HG03108 (cell line): ENCODE results near the gene PTPRJ.

Source experiments
- ATAC-seq: cut with Tn5 transposase; IDR thresholded peaks from one replicate; pipeline ENCODE4 v1.9.1; 2021; ENCODE audit warnings: moderate library complexity; ENCODE audit not compliant: unreplicated experiment

The PTPRJ gene

DNA sequence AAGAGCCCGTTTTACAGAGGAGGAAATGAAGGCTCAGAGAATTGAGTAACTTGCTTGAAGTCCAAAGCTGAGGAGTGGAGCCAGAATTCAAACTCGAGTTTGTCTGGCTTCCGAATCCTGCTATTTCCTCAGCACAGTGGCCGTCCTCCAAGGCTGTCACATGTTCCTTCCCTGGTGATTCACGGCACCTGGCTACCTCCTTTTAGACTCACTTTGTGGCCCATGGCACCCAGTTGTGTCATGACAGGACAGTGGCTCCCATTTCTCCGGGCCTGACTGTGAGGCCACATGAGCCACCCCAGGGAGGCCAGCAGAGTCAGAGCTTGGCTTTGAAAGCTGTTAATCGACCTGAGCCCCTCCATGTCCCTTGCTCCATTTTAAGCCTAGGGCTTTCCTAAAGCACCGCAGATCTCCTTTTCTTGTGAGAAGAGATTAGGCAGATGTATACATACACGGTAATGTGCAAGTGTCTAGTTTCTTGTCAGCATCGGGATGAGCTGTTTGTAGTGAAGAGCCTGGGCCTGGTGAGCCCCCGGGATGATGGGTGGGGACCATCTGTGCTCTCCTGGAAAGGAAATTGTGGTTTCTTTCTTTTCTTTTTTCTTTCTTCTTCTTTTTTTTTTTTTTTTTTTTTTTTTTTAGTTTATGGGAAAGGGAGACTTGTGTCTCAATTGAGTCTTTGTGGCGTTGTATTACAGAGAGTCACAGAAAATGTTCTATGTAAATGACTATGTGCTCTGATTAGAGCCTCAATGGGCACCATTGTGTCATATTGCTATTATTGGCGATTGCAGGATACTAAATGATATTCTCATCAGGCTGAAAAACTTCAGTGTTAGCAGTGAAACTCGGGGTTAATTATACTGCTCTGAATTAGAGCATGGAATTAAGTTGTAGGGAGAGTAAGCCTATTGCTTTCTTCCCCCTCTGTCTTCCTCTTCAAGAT is 54.8 kb downstream of the PTPRJ start:
- no peak for ATAC-seq

DNA sequence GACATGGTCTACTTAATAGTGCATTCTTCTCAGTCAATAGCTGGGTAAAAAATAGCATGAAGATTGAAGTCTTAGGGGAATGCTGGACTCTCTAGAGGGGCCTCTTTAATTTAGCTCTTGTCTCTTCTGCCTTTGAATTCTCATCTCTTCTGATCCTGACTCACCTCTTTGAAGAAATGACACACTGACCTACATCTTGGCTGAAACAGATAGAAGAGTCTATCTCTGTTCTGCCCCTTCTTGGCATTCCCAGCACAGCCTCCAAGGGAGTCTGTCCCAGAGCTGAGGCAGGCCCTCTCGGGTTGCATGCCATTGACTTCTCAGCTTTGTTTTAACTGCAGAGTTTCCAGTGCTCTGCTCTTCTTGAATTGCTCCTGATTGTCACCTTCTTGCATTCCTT is 55.7 kb downstream of the PTPRJ start:
- no peak for ATAC-seq

DNA sequence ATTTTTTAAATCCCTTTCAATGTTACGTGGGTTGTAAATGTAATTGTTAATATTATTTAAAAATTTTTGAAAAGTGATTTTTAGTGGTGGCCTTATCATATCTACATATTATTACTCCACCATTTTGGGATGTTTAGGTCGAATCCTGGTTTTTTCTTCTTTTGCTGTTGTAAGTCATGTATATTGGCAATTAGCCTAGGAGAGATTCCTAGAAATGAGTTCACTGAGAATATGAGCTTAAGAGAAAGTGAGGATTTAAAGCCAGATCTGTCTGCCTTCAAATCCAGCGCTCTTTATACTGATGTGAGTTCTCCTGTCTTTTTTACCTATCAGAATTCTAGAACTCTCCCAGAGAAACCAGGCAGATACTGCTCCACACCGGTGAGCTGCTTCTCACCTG is 56.1 kb downstream of the PTPRJ start:
- ATAC-seq: no peak

DNA sequence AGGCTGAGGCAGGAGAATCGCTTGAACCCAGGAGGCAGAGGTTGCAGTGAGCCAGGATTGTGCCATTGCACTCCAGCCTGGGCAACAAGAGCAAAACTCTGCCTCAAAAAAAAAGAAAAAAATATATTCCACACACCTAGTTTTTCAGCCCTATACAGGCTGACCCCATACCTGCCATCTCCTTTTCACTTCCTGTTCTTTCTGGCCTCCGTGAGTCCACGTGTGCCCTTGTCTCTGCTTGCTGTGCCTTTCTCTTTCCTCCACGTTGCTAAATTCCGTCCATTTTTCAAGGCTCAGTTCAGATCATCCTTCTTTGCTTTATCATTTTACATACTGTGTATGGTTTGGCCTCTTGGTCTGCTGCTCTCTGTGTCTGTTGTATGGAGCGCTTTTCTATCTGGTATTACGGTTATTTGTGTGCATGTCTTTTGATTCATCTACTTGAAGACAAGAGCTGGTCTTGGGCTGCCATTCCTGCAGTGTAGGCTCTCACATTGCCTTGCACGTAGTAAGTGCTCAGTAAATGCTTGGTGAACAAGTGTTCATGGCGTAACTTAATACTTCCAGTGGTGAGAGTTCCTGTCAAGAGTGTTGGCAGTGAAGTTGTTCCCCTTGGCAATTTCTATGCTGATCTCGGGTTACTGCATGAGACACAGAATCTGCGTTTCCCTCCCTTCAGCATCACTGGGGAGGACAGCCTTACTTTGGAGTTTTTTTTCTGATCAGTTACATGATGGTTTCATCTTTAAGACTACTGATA is 57.5 kb downstream of the PTPRJ start:
- no peak for ATAC-seq

DNA sequence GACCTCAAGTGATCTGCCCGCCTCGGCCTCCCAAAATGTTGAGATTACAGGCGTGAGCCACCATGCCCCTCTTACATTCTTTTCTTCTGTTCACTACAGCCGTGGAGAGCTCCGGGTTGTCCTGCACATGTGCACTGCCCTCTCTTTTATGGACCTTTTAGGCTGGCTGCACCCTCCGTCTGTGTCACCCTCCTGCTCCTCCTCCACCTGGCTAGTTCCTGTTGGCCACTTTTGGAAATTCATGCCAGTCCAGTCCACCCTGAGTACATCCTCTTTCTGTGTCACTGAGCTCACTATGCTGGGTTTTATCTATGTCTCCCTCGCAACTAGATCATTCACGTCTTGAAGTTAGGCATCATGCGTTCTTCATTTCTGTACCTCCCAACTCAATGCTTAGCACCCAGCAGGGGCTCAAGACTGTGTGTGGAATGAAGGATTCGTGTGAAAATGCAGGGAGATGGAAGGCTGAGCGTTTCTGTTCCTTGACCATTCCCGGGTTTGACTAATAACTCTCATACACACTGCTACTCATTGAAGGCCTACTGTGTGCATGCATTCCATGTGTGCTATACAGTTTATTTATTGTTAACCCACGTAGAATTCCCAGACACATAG is 60.6 kb downstream of the PTPRJ start:
- no peak for ATAC-seq

DNA sequence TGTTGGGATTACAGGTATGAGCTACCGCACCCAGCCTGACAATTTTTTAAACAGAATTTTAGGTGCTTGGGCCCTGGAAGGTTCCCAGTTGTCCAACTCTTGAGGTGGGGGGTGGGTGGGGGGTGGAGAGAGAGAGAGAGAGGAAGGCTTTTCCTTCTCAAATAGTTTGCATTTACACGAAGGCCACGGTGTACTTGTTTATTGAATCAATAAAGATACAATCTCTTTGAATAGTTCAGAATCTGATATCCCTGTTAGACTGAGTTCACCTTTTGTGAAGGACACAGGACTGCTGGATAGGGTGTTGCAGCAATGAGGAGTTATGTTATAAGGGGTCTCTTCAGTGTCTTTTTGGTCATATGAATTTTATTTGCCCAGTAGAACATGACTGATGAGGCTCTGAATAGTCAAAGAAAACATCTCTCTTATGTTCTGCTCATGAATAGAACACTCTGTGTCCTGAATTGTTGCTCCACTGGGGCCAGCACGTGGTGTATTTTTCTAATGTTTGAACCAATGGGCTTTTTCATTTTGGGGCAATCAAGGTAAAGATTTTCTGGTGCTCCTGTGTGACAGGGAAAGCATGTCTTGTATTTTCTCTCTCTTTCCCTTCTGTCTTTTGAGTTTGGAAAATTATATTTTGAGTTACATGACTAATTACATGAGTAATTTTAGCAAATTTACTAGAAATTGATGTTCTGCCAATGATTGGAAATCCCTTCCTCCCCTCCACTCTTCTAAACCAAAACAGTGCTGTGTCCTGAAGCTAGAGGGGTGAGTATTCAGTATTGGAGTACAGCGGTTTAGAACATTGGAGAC is 61.7 kb downstream of the PTPRJ start:
- no peak for ATAC-seq

DNA sequence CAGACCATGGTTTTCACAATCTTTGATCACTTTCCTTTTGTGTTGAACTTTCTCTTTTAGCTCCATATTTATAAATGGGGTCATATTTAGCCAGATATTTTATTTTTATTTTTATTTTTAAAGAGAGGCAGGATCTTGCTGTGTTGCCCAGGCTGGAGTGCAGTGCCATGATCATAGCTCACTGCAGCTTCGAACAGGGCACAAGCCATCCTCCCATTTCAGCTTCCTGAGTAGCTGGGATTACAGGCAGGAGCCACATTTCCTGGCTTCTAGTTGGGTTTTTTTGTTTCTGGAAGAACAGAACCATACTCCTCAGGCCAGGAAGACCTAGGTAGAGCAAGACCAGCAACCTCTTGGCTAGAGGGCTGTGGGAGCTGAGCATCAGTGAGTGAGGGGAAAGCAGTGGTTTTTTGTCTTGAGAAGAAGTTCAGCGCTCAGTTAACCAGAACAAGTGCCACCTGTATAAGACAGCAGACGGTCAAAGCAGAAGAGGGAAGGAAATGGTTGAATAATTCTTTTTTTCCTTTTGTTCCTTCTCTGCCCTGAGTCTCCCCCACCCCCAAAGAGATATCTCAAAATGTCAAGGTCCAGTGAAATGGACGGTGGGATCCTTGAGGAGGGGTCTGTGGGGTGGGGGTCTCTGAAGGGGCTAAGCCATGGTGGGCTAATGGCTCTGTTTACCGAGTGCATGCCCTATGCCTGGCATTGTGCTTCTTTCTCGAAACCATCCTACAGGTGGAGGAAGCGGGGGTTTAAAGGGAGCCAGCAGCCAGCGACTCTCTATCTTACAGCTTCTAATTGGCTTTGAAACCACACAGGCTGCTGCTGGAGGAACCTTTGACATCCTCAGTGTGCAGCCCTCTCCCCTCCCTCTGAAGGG is 63.0 kb downstream of the PTPRJ start:
- ATAC-seq: no peak

DNA sequence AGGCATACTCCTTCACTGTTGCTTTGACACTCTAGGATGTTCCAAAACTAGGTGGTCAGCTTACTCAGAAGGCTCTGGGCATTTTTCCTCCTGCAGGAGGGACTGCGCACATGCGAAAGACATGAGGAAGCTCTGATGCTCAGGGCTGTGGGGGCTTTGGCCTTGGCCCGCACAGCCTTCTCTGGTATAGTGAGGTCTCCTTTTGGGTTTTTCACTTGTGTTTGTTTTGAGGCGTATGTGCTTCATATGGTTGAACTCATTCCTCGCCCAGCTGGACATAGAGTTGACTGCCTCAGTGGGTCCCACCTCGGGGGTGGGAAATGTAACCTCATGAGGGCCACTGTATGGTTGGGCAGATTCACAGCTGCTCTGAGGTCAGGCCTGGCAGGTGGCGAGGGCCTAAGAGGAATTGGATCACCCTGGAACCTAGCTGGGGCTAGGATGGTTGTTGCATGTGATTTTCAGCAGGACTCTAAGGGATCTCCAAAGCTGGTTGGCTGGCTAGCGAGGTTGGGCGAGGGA is 63.7 kb downstream of the PTPRJ start:
- no peak for ATAC-seq

DNA sequence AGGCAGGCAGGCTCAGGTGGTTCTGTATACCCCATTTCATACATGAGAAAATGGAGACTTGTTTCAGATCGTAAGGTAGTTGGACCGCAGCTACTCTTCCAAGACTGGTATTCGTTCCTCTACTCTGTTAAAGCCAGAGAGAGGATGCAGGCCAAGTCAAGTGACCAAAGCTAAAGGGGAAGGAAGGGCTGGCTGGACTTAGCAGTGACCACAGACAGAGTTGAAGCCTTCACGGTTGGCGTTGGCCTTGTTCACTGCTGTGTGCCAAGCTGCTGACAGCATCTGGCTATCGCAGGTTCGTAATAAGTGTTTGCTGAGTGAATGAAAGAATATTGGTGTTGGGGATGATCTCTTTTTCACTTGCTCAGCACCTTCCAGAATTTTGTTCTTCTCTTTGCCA is 64.2 kb downstream of the PTPRJ start:
- ATAC-seq: no peak

DNA sequence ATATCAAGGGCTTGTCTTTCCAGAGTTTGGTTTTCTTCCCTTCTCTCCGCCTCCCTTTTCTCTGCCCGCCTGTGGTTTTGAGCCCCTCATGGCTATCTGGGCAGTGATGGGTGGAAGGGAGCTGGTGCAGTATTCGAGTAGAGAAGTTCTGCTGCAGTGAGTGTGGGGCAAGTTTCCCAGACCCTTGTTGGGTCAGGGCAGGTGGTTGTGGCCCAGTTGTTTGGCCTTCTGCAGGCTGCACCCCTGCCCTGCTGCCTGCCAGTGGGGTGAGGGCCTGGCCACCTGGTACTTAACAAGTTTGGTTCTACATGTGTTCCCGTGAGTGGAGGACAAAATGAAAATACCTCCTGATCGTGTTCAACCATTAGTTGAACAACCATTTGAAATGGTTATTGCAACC is 65.2 kb downstream of the PTPRJ start:
- no peak for ATAC-seq

DNA sequence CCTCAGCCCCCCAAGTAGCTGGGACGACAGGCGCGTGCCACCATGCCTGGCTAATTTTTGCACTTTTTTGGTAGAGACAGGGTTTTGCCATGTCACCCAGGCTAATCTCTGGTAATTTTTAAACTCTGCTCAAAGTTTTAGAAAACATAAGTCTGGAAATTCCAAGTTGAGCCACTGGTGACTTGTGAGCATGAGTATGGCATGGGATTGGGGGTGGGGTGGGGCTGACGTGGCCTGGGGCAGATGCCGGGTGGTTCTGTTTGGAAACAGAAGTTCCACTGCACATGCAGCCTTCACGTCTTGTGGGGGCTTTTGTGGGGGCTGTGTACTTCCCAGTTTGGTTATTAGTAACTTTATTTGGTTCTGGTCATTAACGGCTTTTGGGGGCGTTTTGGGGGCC is 67.3 kb downstream of the PTPRJ start:
- ATAC-seq: no peak

DNA sequence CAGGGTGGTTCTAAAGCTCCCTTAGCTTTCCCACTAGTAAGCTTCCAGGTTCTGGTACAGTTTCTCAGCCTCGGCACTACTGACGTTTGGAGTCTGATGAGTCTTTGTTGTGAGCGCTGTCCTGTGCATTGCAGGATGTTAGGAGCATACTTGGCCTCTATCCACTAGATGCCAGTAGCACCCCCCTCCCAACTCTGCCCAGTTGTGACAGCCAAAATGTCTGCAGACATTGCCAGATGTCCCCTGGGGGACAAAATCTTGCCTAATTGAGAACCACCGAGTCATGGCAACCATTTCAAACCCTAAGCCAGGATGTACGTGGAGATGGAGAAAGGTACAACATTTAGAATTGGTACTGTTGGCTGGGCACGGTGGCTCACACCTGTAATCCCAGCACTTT is 68.7 kb downstream of the PTPRJ start:
- ATAC-seq: no peak

DNA sequence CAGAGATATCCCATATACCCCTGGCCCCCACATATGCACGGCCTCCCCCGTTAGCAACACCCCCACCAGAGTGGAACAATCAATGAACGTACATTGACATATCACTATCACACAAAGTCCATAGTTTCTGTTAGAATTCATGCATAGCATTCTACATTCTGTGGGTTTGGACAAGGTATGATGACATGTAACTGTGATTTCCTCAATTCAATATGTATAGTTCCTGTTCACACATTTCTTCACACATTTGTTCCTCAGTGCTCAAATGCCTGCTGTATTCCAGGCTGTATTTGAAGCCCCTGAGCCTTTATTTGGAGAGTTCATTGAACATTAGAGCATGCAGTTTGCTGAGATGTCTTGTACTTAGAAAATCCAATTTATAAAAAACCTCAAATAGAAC is 69.9 kb downstream of the PTPRJ start:
- no peak for ATAC-seq

DNA sequence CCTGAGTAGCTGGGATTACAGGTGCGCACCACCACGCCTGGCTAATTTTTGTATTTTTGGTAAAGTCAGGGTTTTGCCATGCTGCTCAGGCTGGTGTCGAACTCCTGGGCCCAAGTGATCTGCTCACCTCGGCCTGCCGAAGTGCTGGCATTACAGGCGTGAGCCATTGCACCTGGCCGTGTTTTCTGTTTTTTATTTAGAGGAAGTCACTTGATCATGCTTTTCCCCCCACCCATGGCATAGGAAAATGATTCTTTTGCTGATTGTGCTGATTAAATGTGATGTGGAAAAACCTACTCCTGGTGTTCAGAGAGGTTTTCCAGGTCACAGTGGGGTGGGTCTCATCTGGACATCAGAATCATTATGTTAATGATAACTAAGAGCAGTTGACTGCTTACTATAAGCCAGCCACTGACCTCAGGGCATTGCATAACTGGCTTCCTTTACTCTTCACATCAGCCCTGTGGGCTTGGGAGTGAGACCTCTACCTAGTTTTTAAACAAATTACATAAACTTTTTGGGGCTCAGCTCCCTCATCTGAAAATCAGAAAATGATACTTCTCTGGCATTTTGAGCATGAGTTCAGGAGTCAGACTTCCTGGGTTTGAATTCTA is 71.0 kb downstream of the PTPRJ start:
- no peak for ATAC-seq

DNA sequence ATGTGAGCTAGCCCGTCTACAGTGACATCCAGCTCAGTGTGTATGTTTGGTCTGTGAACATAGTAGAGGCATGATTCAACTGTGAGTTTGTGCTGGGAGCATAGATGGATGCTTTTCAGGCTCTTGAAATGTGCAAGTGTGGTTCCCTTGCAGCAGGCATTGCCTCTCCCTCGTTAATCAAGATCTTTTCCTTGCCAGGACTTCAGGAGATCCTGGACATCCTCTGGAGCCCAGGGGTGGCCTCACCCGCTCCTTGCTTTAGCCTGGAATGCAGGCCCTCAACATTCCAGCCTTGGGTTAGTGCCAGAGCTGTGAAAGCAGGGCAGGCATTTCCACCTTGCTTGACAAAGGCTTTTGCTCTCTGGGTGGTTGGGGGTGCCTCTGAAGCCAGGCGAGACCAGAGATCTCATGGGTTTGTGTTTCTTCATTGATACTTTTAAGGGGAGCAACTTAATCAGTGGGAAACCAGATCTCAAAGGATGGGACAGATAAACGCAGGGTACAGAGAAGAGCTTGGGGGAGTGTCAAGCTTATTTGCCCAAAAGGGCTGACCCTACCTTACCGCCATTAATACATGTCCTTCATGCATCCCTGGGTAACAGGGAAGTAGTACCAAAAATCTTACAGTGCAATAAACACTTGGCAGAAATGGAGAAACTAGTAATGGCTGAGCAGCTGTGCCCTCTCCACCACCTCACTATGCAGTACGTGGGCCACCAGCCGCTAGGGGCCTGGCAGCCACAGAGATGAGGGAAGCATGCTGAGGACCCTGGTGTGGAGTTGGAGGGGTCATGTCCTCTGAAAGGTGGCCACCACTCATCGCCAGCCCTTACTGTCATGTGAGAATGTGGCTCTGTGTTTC is 72.1 kb downstream of the PTPRJ start:
- ATAC-seq: no peak

DNA sequence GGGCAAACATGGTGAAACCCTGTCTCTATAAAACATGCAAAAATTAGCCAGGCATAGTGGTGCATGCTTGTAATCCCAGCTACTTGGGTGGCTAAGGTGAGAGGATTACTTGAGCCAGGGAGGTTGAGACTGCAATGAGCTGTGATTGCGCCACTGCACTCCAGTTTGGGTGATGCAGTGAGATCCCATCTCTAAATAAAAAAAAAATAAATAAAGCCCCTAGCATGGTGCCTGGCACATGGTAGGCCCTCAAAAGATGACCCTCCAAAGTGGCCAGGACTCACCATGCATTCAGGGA is 74.6 kb downstream of the PTPRJ start:
- no peak for ATAC-seq

DNA sequence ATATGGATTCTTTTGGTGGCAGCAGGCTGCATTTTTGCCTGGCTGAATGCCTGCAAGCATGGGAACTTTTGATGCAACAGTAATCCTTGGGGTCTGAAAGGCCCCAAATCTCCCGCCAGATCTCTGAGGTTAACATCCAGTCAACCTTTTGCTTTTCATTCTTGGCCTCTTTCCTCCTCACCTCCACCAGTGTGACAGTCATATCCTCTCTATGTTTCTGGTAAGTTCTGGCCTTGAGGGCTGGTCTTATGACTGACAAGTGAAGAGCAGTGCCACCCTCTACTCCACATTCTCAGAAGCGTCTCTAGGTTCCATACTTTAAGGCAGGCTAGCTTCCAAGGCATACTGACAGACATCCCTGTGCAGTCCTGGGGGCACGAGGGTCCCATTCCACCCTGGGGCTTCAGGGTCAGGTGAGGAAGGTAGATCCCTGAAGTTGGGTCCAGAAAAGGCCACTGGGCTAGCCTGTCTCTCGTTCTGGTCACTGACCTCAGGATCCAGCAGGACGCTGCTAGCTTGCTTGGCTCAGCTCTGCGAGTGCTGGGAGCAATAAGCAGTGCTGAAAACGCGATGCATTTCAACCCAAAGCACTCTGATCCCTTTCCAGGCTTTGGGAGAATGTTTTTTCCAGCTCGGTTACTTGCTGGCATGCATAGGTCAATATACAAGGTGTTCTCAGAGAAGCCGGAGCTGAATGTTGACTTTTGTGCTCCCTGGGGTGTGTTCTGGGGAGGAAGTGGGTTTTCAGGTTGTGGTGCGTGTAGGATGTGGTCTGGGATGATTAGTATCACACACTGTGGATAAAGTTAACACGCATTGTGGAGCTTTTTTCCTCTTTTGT is 75.2 kb downstream of the PTPRJ start:
- no peak for ATAC-seq
